ENCODE measurements around the gene VMAC.

GRCh38 chr19:5894704-5895349 is 9.8 kb upstream of the VMAC start:
- no peak for TF ChIP-seq EZH2 (IDR thresholded peaks at IDR 0.05; ENCODE audit: insufficient read depth, poor library complexity, severe bottlenecking)
- no peak for TF ChIP-seq EZH2phosphoT487 (IDR thresholded peaks at IDR 0.05; ENCODE audit: insufficient read depth, low read depth)

Measured in GM23248 (cell line).